ENCODE results near the gene ALDH4A1. TPM values are rescaled to one million over a fixed set of nuclear protein-coding genes. Genes with fewer than 3 reads are reported as not detected.
"Not testable (repeated sequence)": the region's sequence is repeated elsewhere in the genome, so short reads cannot be mapped to it uniquely, and the experiment has no call there.

The ALDH4A1 gene
- total RNA-seq, 2 experiments from 2014 or later: 4.5 to 5.8 TPM

GRCh38 chr1:18898567-18898966, 3.8 kb downstream of the ALDH4A1 start:
- Mint-ChIP-seq H3K27ac (no peak overlapping the region), H3K36me3 (no peaks in the 10 kb centered on the region), H3K27me3 (no peaks in the 10 kb centered on the region), H3K4me1 (peaks cover 13% of the 10 kb centered on the region), H3K4me3 (no peak overlapping the region), H3K9me3 (ENCODE audit: low read depth) (no peaks in the 10 kb centered on the region)
- CTCF ChIA-PET: interaction anchor here (2.1 to 2.6 kb wide), 2 partner anchors 9 to 15 kb away, joined by 10 to 15 read pairs; no protein-coding TSS in a partner anchor
- ATAC-seq (no peak), DNase-seq (no peak)

GRCh38 chr1:18895317-18895716, 7.0 kb downstream of the ALDH4A1 start:
- no peak overlapping the region for H3K27ac Mint-ChIP-seq
- ATAC-seq (no peak), DNase-seq (no peak)
- no peak overlapping the region for H3K4me3 Mint-ChIP-seq
- no peaks in the 10 kb centered on the region for H3K4me1 Mint-ChIP-seq
- no peaks in the 10 kb centered on the region for H3K36me3 Mint-ChIP-seq
- CTCF ChIA-PET: interaction anchor here (0.8 kb wide), 1 partner anchor 11 kb away, joined by 3 read pairs; no protein-coding TSS in a partner anchor
- no peaks in the 10 kb centered on the region for H3K27me3 Mint-ChIP-seq
- H3K9me3 Mint-ChIP-seq (ENCODE audit: low read depth): no peaks in the 10 kb centered on the region

DNA sequence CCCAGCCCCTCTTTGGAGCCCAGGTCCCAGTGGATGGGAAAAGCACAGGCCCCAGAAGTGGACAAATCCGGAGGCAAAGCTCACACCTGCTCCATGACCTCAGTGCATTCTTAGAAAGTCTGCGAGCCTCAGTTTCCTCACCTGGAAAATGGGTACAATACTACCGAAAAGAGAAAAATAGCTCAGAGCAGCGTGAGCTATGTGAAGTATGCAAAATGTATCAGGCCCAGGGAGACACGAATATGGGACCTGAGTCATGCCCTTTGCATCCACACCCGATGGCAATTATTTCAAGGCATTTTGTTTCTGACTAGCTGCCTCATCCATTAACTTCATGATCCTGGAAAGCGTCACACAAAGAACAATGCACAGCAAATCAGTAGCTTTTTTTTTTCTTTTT, 9.2 kb downstream of the ALDH4A1 start:
- Mint-ChIP-seq H3K4me1 (no peaks in the 10 kb centered on the region), H3K36me3 (no peaks in the 10 kb centered on the region), H3K27ac (no peak overlapping the region), H3K27me3 (no peaks in the 10 kb centered on the region), H3K9me3 (ENCODE audit: low read depth) (no peaks in the 10 kb centered on the region), H3K4me3 (no peak overlapping the region)
- no peak for DNase-seq
- CTCF ChIA-PET: interaction anchor here (0.8 to 1.9 kb wide), 4 partner anchors 9 to 19 kb away, joined by 3 to 8 read pairs (median 4); no protein-coding TSS in a partner anchor
- ATAC-seq: no peak

GRCh38 chr1:18891858-18892257, 10.5 kb downstream of the ALDH4A1 start:
- ATAC-seq; H3K9me3 Mint-ChIP-seq (ENCODE audit: low read depth); H3K4me3 Mint-ChIP-seq; H3K36me3 Mint-ChIP-seq; H3K27me3 Mint-ChIP-seq; H3K27ac Mint-ChIP-seq; H3K4me1 Mint-ChIP-seq; DNase-seq: not testable (repeated sequence)
- CTCF ChIA-PET: interaction anchor here (0.9 to 1.9 kb wide), 3 partner anchors 8 to 16 kb away, joined by 4 to 8 read pairs (median 4); no protein-coding TSS in a partner anchor

DNA sequence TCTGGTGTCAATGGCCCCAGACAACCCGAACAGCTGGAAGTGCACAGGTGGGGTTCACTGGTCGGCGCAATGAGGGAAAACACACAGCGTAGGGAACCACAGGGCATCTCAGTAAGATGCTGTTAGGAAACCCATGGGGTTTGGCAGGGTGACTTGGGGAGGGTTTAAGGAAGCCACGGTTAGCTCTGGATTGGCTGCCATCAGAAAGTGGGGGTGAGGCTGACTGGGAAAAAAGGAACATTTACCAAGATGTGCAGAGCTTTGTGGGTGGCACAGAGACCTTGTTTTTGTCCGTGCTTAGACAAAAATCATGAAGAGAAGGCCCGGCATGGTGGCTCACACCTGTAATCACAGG, 11.0 kb downstream of the ALDH4A1 start:
- Mint-ChIP-seq H3K4me1 (no peaks in the 10 kb centered on the region), H3K27ac (no peak overlapping the region), H3K4me3 (no peak overlapping the region), H3K36me3 (no peaks in the 10 kb centered on the region), H3K9me3 (ENCODE audit: low read depth) (no peaks in the 10 kb centered on the region), H3K27me3 (no peaks in the 10 kb centered on the region)
- DNase-seq (no peak), ATAC-seq (no peak)
- CTCF ChIA-PET: interaction anchor here (0.9 kb wide), 1 partner anchor 16 kb away, joined by 4 read pairs; no protein-coding TSS in a partner anchor

- Mint-ChIP-seq H3K27ac (no peak overlapping the region), H3K9me3 (ENCODE audit: low read depth) (no peaks in the 10 kb centered on the region), H3K36me3 (no peaks in the 10 kb centered on the region), H3K4me1 (no peaks in the 10 kb centered on the region), H3K4me3 (no peak overlapping the region), H3K27me3 (no peaks in the 10 kb centered on the region)
- ATAC-seq: no peak
- no peak for DNase-seq
- CTCF ChIA-PET: interaction anchor here (0.9 to 1.1 kb wide), 2 partner anchors 15 kb away, joined by 4 read pairs; no protein-coding TSS in a partner anchor
These were observed 11.5 kb downstream of the ALDH4A1 start for GRCh38 chr1:18890706-18891425.

GRCh38 chr1:18886003-18886335, 16.4 kb downstream of the ALDH4A1 start:
- no peak overlapping the region for H3K4me3 Mint-ChIP-seq
- CTCF ChIA-PET: interaction anchor here (0.6 to 1.7 kb wide), 3 partner anchors 17 to 23 kb away, joined by 3 to 4 read pairs (median 3); no protein-coding TSS in a partner anchor
- no peak for DNase-seq
- H3K27me3 Mint-ChIP-seq: no peaks in the 10 kb centered on the region
- no peaks in the 10 kb centered on the region for H3K36me3 Mint-ChIP-seq
- no peak for ATAC-seq
- no peaks in the 10 kb centered on the region for H3K4me1 Mint-ChIP-seq
- H3K27ac Mint-ChIP-seq: no peak overlapping the region
- no peaks in the 10 kb centered on the region for H3K9me3 Mint-ChIP-seq (ENCODE audit: low read depth)

DNA sequence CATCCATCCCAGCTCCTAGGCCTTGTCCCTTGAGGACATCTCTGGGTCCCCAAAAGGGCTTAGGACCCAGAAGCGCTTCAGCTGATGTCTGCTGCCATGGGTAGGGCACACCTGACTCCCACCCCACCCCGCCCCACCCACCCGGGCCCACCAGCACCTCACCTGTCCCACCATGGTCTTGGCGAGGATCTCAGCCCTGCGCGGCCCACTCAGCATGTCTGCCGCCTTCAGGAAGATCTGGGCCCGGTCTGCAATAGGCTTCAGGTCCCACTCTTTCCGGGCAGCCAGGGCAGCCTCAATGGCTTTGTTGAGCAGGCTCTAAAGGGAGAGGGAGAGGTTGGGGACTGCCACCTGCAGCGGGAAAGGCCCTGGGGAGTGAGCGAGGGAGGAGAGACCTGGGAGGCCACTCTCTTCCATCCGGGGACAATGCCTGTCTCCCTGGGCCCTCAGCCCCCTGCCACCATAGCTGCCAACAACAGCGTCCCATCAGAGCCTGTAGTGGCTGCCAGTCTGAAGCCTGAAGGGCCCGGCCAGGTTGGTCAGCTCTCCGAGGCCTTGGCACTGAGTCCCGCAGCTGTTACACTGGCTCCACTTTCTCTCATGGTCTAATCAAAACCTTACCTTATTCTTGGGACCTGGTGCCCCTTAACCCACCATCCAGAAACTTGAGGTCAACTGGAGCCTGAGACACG, 16.9 kb downstream of the ALDH4A1 start:
- Mint-ChIP-seq H3K27me3 (no peaks in the 10 kb centered on the region), H3K27ac (no peak overlapping the region), H3K36me3 (no peaks in the 10 kb centered on the region), H3K9me3 (ENCODE audit: low read depth) (no peaks in the 10 kb centered on the region), H3K4me1 (no peaks in the 10 kb centered on the region), H3K4me3 (no peak overlapping the region)
- DNase-seq: no peak
- no peak for ATAC-seq
- CTCF ChIA-PET: interaction anchor here (0.6 to 2.3 kb wide), 7 partner anchors 10 to 355 kb away, joined by 3 to 15 read pairs (median 4); no protein-coding TSS in a partner anchor

DNA sequence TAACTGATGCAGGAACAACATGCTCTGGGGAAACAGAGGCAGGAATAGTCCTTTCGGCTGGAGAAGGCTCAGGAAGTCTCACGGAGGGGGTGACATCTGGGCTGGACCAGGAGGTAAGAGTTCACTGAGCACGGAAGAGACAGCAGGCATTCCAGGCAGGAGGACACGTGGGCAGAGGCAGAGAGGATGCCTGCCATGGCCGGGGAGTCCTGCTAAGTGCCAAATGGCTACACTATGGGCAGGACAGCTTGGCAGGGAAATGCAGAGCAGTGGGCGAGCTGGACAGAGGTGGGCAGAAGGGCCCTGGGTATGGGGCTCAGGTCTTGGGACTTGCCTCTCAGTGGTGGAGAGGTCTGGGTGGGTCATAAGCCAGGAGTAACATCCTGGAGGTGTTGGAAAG, 17.6 kb downstream of the ALDH4A1 start:
- no peak for DNase-seq
- Mint-ChIP-seq H3K4me1 (no peaks in the 10 kb centered on the region), H3K9me3 (ENCODE audit: low read depth) (no peaks in the 10 kb centered on the region), H3K27ac (no peak overlapping the region), H3K4me3 (no peak overlapping the region), H3K27me3 (no peaks in the 10 kb centered on the region), H3K36me3 (no peaks in the 10 kb centered on the region)
- CTCF ChIA-PET: interaction anchor here (0.6 to 2.3 kb wide), 27 partner anchors 8 to 361 kb away, joined by 3 to 18 read pairs (median 5); partner anchors contain the start of gene ALDH4A1
- no peak for ATAC-seq

DNA sequence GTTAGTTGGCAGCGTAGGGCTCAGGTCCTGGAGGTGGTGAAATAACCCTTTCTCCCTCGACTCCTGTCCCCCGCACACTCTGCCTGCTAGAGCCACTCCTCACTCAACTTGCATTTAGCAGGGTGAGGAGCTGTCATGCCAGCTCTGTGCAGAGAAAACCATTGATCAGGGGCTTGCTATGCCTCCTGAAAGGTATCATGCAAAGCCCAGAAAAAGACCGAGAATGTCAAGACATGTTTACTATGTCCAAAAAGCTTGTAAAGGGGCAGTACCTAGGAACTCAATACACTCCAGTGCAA, 18.0 kb downstream of the ALDH4A1 start:
- H3K4me3 Mint-ChIP-seq: no peak overlapping the region
- no peaks in the 10 kb centered on the region for H3K4me1 Mint-ChIP-seq
- no peaks in the 10 kb centered on the region for H3K36me3 Mint-ChIP-seq
- no peak for ATAC-seq
- CTCF ChIA-PET: interaction anchor here (0.6 to 2.3 kb wide), 28 partner anchors 9 to 361 kb away, joined by 3 to 18 read pairs (median 4); partner anchors contain the start of gene ALDH4A1
- H3K9me3 Mint-ChIP-seq (ENCODE audit: low read depth): no peaks in the 10 kb centered on the region
- DNase-seq: no peak
- H3K27ac Mint-ChIP-seq: no peak overlapping the region
- no peaks in the 10 kb centered on the region for H3K27me3 Mint-ChIP-seq

GRCh38 chr1:18883636-18884418, 18.5 kb downstream of the ALDH4A1 start:
- Mint-ChIP-seq H3K4me1 (no peaks in the 10 kb centered on the region), H3K27ac (no peak overlapping the region), H3K4me3 (no peak overlapping the region), H3K27me3 (no peaks in the 10 kb centered on the region), H3K36me3 (no peaks in the 10 kb centered on the region), H3K9me3 (ENCODE audit: low read depth) (no peaks in the 10 kb centered on the region)
- DNase-seq (peak; percentile 78), ATAC-seq (peak; percentile 69)
- CTCF ChIA-PET: interaction anchor here (0.8 to 2.3 kb wide), 27 partner anchors 8 to 362 kb away, joined by 3 to 18 read pairs (median 5); partner anchors contain the start of gene ALDH4A1

GRCh38 chr1:18883079-18883478, 19.3 kb downstream of the ALDH4A1 start:
- no peak overlapping the region for H3K4me3 Mint-ChIP-seq
- no peak overlapping the region for H3K27ac Mint-ChIP-seq
- H3K27me3 Mint-ChIP-seq: no peaks in the 10 kb centered on the region
- H3K9me3 Mint-ChIP-seq (ENCODE audit: low read depth): no peaks in the 10 kb centered on the region
- DNase-seq: no peak
- no peak for ATAC-seq
- no peaks in the 10 kb centered on the region for H3K36me3 Mint-ChIP-seq
- CTCF ChIA-PET: interaction anchor here (1.0 to 2.1 kb wide), 5 partner anchors 10 to 231 kb away, joined by 3 to 18 read pairs (median 5); no protein-coding TSS in a partner anchor
- no peaks in the 10 kb centered on the region for H3K4me1 Mint-ChIP-seq

GRCh38 chr1:18882486-18882885, 19.9 kb downstream of the ALDH4A1 start:
- no peaks in the 10 kb centered on the region for H3K36me3 Mint-ChIP-seq
- no peaks in the 10 kb centered on the region for H3K4me1 Mint-ChIP-seq
- no peak overlapping the region for H3K27ac Mint-ChIP-seq
- ATAC-seq (no peak), DNase-seq (no peak)
- no peaks in the 10 kb centered on the region for H3K9me3 Mint-ChIP-seq (ENCODE audit: low read depth)
- no peak overlapping the region for H3K4me3 Mint-ChIP-seq
- CTCF ChIA-PET: interaction anchor here (1.0 to 2.1 kb wide), 2 partner anchors 11 to 21 kb away, joined by 3 to 5 read pairs; no protein-coding TSS in a partner anchor
- no peaks in the 10 kb centered on the region for H3K27me3 Mint-ChIP-seq
